Liver (tissue), 9 donors: Measurements from ENCODE around the gene NOL4L. TPM values are rescaled to one million over a fixed set of nuclear protein-coding genes. Genes with fewer than 3 reads are reported as not detected.

Experiments used
- DNase-seq: peaks from one replicate; pipeline ENCODE4 v3.0.0-alpha.2; 2017; ENCODE audit warnings: low spot score
- H3K27ac ChIP-seq, 2 donors: one replicate each; pipeline ENCODE4 v1.7.0; 2013; ENCODE audit warnings: inconsistent platforms in 2 of 2, low read length in 2 of 2, control low read depth in 1 of 2, low read depth in 1 of 2, mild to moderate bottlenecking in 1 of 2
- H3K27me3 ChIP-seq, 4 donors: one replicate each; pipeline versions ENCODE4 v1.6.1 to v1.7.0; 2013; ENCODE audit warnings: low read length in 3 of 4, inconsistent platforms in 1 of 4, mild to moderate bottlenecking in 1 of 4, moderate library complexity in 1 of 4; ENCODE audit not compliant: control insufficient read depth in 4 of 4, insufficient read depth in 4 of 4
- H3K36me3 ChIP-seq, 4 donors: one replicate each; pipeline versions ENCODE4 v1.6.1 to v1.7.0; 2013; ENCODE audit warnings: low read length in 3 of 4, mild to moderate bottlenecking in 3 of 4, low read depth in 1 of 4, moderate library complexity in 1 of 4; ENCODE audit not compliant: control insufficient read depth in 4 of 4, insufficient read depth in 3 of 4
- H3K4me1 ChIP-seq, 4 donors: one replicate each; pipeline versions ENCODE4 v1.6.1 to v1.7.0; 2013; ENCODE audit warnings: low read length in 3 of 4, mild to moderate bottlenecking in 3 of 4, moderate library complexity in 1 of 4; ENCODE audit not compliant: control insufficient read depth in 4 of 4, insufficient read depth in 4 of 4
- H3K4me3 ChIP-seq, 3 donors: one replicate each; pipeline versions ENCODE4 v1.6.1 to v1.7.0; 2013; ENCODE audit warnings: low read length in 3 of 3, control low read depth in 1 of 3, low read depth in 1 of 3, mild to moderate bottlenecking in 1 of 3
- H3K9ac ChIP-seq, 2 donors: one replicate each; pipeline ENCODE4 v1.7.0; 2013; ENCODE audit warnings: low read length in 2 of 2, mild to moderate bottlenecking in 2 of 2, moderate library complexity in 2 of 2, control low read depth in 1 of 2, low read depth in 1 of 2
- H3K9me3 ChIP-seq, 4 donors: one replicate each; pipeline versions ENCODE4 v1.6.1 to v1.7.0; 2013; ENCODE audit warnings: low read length in 3 of 4; ENCODE audit not compliant: control insufficient read depth in 4 of 4
- EGR1 ChIP-seq, 2 donors: IDR thresholded peaks; 2 replicates each; pipeline ENCODE4 v1.6.1; 2016 to 2018; ENCODE audit warnings: antibody characterized with exemption in 2 of 2, low read depth in 2 of 2
- FOXA1 ChIP-seq: IDR thresholded peaks from 2 replicates; pipeline ENCODE4 v1.6.1; 2016; ENCODE audit warnings: antibody characterized with exemption
- FOXA2 ChIP-seq: IDR thresholded peaks from 2 replicates; pipeline ENCODE4 v1.6.1; 2016; ENCODE audit warnings: antibody characterized with exemption
- GABPA ChIP-seq, 2 donors: IDR thresholded peaks in 1 of 2; conservative IDR thresholded peaks in 1 of 2; 2 replicates each; pipeline ENCODE4 v1.6.1; 2016; ENCODE audit warnings: antibody characterized with exemption in 2 of 2, mild to moderate bottlenecking in 1 of 2, moderate library complexity in 1 of 2
- HNF4G ChIP-seq: IDR thresholded peaks from 2 replicates; pipeline ENCODE4 v1.6.1; 2016; ENCODE audit warnings: antibody characterized with exemption
- MAX ChIP-seq: IDR thresholded peaks from 2 replicates; pipeline ENCODE4 v1.6.1; 2016; ENCODE audit warnings: antibody characterized with exemption
- NR2F2 ChIP-seq: IDR thresholded peaks from 2 replicates; pipeline ENCODE4 v1.6.1; 2016; ENCODE audit warnings: antibody characterized with exemption
- RAD21 ChIP-seq, 2 donors: IDR thresholded peaks; 2 replicates each; pipeline ENCODE4 v1.6.1; 2016; ENCODE audit warnings: antibody characterized with exemption in 2 of 2, mild to moderate bottlenecking in 2 of 2
- REST ChIP-seq: IDR thresholded peaks from 2 replicates; pipeline ENCODE4 v1.6.1; 2016; ENCODE audit warnings: antibody characterized with exemption, mild to moderate bottlenecking
- RXRA ChIP-seq, 2 donors: IDR thresholded peaks; 2 replicates each; pipeline ENCODE4 v1.6.1; 2017 to 2018; ENCODE audit warnings: antibody characterized with exemption in 2 of 2, mild to moderate bottlenecking in 1 of 2
- SP1 ChIP-seq: IDR thresholded peaks from 2 replicates; pipeline ENCODE4 v1.6.1; 2018; ENCODE audit warnings: antibody characterized with exemption, mild to moderate bottlenecking
- TAF1 ChIP-seq: conservative IDR thresholded peaks from 2 replicates; pipeline ENCODE4 v1.6.1; 2016; ENCODE audit warnings: antibody characterized with exemption, mild to moderate bottlenecking
- YY1 ChIP-seq: IDR thresholded peaks from 2 replicates; pipeline ENCODE4 v1.6.1; 2016; ENCODE audit warnings: antibody characterized with exemption, mild to moderate bottlenecking
- WGBS: extraction: QIAGEN DNeasy Blood & Tissue Kit; methylation state at CpG from one replicate; pipeline ENCODE4 v1.1.7; 2013; 5-methylcytosine and 5-hydroxymethylcytosine counted together
- polyA plus RNA-seq, 2 donors: library from polyadenylated mRNA; stranded (reverse) in 1 of 2; unstranded in 1 of 2; fragments of 200-250 nt in 1 of 2; fragments of >200 nt in 1 of 2; fragmentation: Nextera tagmentation in 1 of 2; extraction: Ambion mirVana in 1 of 2; gene quantifications; one replicate each; pipeline versions ENCODE4 v1.2.1 to v1.2.3, GENCODE V29; 2013 to 2015
- total RNA-seq, 2 donors: library from RNA; depleted of rRNA; stranded (reverse); fragments of >200 nt; gene quantifications; one replicate each; pipeline ENCODE4 v1.2.3, GENCODE V29; 2014
- TF ChIP-seq, protein P1 (sequence below): IDR thresholded peaks from 2 replicates; pipeline ENCODE4 v1.6.1; 2016; ENCODE audit warnings: antibody characterized with exemption
- TF ChIP-seq, protein P2 (sequence below): fragments of 150-350 bp; IDR thresholded peaks from 2 replicates; pipeline ENCODE4 v1.5.1; 2017; ENCODE audit warnings: improper control_type of control experiment, low read depth, low read length; ENCODE audit not compliant: missing input control
- donor health status: healthy.
- donor health status: healthy.
- donor health status: healthy.
- donor health status: healthy.
- donor health status: healthy.

NOL4L gene
- total and polyA plus RNA-seq, 4 donors, result 2.2 to 6.8 (median 4.3) TPM

- WGBS, result 77% methylated on average over 10 of the region's 10 CpGs
- no peak for DNase-seq
- no peak overlapping the region for H3K4me3 ChIP-seq
- peaks cover 12 to 38% (median 29%) of the 10 kb centered on the region in 4 donors for H3K4me1 ChIP-seq
- H3K36me3 ChIP-seq, result no peaks in the 10 kb centered on the region
- no peak overlapping the region for H3K9ac ChIP-seq
- H3K9me3 ChIP-seq, result no peaks in the 10 kb centered on the region
- H3K27ac ChIP-seq, result no peak overlapping the region
- no peaks in the 10 kb centered on the region for H3K27me3 ChIP-seq
- TF ChIP-seq SP1 (peak; percentile 11), RXRA (IDR thresholded peaks at IDR 0.05) (no peak), TAF1 (no peak), RAD21 (IDR thresholded peaks at IDR 0.05) (no peak), HNF4G (no peak), FOXA2 (no peak), GABPA (IDR thresholded peaks at IDR 0.05 in 1 of 2, conservative IDR thresholded peaks at IDR 0.05 in 1 of 2) (no peak), EGR1 (IDR thresholded peaks at IDR 0.05; ENCODE audit: low read depth in 2 of 2) (no peak), REST (no peak), MAX (no peak), YY1 (no peak), NR2F2 (peak; percentile 57), FOXA1 (no peak)
- TF ChIP-seq, protein P1, sequence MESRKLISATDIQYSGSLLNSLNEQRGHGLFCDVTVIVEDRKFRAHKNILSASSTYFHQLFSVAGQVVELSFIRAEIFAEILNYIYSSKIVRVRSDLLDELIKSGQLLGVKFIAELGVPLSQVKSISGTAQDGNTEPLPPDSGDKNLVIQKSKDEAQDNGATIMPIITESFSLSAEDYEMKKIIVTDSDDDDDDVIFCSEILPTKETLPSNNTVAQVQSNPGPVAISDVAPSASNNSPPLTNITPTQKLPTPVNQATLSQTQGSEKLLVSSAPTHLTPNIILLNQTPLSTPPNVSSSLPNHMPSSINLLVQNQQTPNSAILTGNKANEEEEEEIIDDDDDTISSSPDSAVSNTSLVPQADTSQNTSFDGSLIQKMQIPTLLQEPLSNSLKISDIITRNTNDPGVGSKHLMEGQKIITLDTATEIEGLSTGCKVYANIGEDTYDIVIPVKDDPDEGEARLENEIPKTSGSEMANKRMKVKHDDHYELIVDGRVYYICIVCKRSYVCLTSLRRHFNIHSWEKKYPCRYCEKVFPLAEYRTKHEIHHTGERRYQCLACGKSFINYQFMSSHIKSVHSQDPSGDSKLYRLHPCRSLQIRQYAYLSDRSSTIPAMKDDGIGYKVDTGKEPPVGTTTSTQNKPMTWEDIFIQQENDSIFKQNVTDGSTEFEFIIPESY, result no peak
- TF ChIP-seq, protein P2, sequence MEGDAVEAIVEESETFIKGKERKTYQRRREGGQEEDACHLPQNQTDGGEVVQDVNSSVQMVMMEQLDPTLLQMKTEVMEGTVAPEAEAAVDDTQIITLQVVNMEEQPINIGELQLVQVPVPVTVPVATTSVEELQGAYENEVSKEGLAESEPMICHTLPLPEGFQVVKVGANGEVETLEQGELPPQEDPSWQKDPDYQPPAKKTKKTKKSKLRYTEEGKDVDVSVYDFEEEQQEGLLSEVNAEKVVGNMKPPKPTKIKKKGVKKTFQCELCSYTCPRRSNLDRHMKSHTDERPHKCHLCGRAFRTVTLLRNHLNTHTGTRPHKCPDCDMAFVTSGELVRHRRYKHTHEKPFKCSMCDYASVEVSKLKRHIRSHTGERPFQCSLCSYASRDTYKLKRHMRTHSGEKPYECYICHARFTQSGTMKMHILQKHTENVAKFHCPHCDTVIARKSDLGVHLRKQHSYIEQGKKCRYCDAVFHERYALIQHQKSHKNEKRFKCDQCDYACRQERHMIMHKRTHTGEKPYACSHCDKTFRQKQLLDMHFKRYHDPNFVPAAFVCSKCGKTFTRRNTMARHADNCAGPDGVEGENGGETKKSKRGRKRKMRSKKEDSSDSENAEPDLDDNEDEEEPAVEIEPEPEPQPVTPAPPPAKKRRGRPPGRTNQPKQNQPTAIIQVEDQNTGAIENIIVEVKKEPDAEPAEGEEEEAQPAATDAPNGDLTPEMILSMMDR, result no peak
Measured at GRCh38 chr20:32516583-32517517, 68.3 kb downstream of the NOL4L start.
